ENCODE data around the gene TMC1. TPM values are rescaled to one million over a fixed set of nuclear protein-coding genes. Genes with fewer than 3 reads are reported as not detected.
"Not testable (repeated sequence)": the region's sequence is repeated elsewhere in the genome, so short reads cannot be mapped to it uniquely, and the experiment has no call there.

The TMC1 gene
- total RNA-seq, 1 experiment from 2014 or later = 0.36 TPM

DNA sequence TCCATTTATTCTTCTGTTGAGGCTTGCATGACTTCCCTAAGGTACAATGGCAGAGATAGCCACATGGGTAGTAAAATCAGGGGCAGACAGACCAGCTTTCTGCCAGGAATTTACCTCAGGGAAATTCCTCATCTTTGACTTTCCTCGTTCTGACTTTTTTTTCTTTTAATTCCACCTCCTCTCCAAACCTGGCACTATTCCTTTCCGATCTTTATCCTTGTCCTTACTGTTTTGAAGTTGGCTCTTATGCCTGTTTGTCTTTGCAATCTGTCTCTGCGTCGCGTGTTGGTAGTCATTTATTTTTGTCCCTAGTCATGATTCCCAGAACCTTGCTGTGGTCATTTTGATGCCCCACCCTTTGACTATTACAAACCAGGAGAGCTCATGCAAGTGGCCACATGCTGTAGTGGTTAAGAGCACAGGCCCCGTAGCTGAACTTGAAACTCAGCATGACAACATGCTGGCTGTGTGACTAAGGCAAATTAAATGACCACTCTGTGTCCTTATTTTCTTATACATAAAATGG lies 19.0 kb downstream of the TMC1 start:
- in situ Hi-C loops (cut with HindIII; ENCODE audit: low pct_unique_long_range_greater_than_20kb, low sequenced_read_pairs) (no loop called here), intact Hi-C loops (cut with micrococcal nuclease; ENCODE audit: unreplicated experiment) (no loop called here)
- no peaks in the 10 kb centered on the region for H3K36me3 ChIP-seq (ENCODE audit: control insufficient read depth, insufficient read depth, low read length)
- BruUV-seq (replicated peaks) = no TSS peak
- CTCF ChIA-PET = no interaction called here
- no peak overlapping the region for H3K4me3 ChIP-seq (ENCODE audit: low read depth in 2 of 2, low read length in 2 of 2)
- DNase-seq (ENCODE audit: low read depth, low spot score) (no peak), ATAC-seq (no peak)
- no peak for TF ChIP-seq SIN3A (IDR thresholded peaks at IDR 0.05; ENCODE audit: borderline replicate concordance, insufficient read depth, low read depth, low read length)
- no peak for TF ChIP-seq TCF7L2 (IDR thresholded peaks at IDR 0.05; ENCODE audit: low read depth, low read length)
- no peak for TF ChIP-seq POLR2AphosphoS5 (IDR thresholded peaks at IDR 0.05; ENCODE audit: low read depth, low read length)
- TF ChIP-seq, protein P1, sequence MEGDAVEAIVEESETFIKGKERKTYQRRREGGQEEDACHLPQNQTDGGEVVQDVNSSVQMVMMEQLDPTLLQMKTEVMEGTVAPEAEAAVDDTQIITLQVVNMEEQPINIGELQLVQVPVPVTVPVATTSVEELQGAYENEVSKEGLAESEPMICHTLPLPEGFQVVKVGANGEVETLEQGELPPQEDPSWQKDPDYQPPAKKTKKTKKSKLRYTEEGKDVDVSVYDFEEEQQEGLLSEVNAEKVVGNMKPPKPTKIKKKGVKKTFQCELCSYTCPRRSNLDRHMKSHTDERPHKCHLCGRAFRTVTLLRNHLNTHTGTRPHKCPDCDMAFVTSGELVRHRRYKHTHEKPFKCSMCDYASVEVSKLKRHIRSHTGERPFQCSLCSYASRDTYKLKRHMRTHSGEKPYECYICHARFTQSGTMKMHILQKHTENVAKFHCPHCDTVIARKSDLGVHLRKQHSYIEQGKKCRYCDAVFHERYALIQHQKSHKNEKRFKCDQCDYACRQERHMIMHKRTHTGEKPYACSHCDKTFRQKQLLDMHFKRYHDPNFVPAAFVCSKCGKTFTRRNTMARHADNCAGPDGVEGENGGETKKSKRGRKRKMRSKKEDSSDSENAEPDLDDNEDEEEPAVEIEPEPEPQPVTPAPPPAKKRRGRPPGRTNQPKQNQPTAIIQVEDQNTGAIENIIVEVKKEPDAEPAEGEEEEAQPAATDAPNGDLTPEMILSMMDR (IDR thresholded peaks at IDR 0.05) = no peak
- TF ChIP-seq REST (IDR thresholded peaks at IDR 0.05; ENCODE audit: insufficient read depth in 1 of 2, low read depth in 2 of 2, low read length in 1 of 2) = no peak
- POLR2A ChIA-PET = no interaction called here
- peak overlapping the region; percentile 68; the same call in 1 of the 2 replicates for H3K27ac ChIP-seq (ENCODE audit: low read length)
- no peaks in the 10 kb centered on the region for H3K27me3 ChIP-seq (ENCODE audit: control insufficient read depth, insufficient read depth, low read length)
- H3K4me1 ChIP-seq (ENCODE audit: control insufficient read depth, insufficient read depth, low read length) = no peaks in the 10 kb centered on the region; the same call in 1 of the 2 replicates
- no peaks in the 10 kb centered on the region for H3K9me3 ChIP-seq (ENCODE audit: control insufficient read depth, insufficient read depth, low read depth, low read length)

DNA sequence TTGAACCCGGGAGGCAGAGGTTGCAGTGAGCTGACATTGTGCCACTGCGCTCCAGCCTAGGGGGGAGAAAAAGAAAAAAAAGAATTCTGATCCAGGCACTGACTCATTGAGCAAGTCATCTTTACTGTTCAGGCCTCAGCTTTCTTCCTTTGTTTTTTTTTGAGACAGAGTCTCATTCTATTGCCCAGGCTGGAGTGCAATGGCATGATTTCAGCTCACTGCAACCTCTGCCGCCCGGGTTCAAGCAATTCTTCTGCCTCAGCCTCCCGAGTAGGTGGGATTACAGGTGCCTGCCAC lies 21.1 kb downstream of the TMC1 start:
- DNase-seq (ENCODE audit: low read depth, low spot score); CTCF ChIA-PET: not testable (repeated sequence)

DNA sequence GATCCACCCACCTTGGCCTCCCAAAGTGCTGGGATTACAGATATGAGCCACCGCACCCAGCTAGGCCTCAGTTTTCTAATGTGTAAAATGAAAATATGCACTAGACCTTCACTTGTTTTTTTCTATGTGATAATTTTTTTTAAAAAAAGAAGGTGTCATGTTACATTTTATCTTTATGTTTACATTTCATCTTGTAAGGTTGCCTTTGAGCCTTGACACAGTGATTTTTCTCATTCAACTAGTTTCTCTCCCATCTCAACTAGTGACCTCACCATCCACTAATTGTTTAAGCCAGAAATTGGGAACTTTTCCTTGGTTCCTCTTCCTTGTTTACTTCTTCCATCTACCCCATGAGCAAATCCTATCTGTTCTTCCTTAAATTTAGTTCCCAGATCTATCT lies 21.5 kb downstream of the TMC1 start:
- Histone ChIP-seq H3K9me3 (ENCODE audit: control insufficient read depth, insufficient read depth, low read depth, low read length) (no peaks in the 10 kb centered on the region), H3K36me3 (ENCODE audit: control insufficient read depth, insufficient read depth, low read length) (no peaks in the 10 kb centered on the region), H3K27me3 (ENCODE audit: control insufficient read depth, insufficient read depth, low read length) (no peaks in the 10 kb centered on the region), H3K27ac (ENCODE audit: low read length) (peak overlapping the region; percentile 54; the same call in 1 of the 2 replicates), H3K4me1 (ENCODE audit: control insufficient read depth, insufficient read depth, low read length) (no peaks in the 10 kb centered on the region; the same call in 1 of the 2 replicates), H3K4me3 (ENCODE audit: low read depth in 2 of 2, low read length in 2 of 2) (no peak overlapping the region)
- ATAC-seq (no peak), DNase-seq (ENCODE audit: low read depth, low spot score) (no peak)
- CTCF ChIA-PET = no interaction called here
- intact Hi-C loops (cut with micrococcal nuclease; ENCODE audit: unreplicated experiment) = no loop called here
- BruUV-seq (replicated peaks) = no TSS peak
- in situ Hi-C loops (cut with HindIII; ENCODE audit: low pct_unique_long_range_greater_than_20kb, low sequenced_read_pairs) = no loop called here
- POLR2A ChIA-PET = no interaction called here
- TF ChIP-seq, protein P1 (IDR thresholded peaks at IDR 0.05) = no peak
- TF ChIP-seq REST (IDR thresholded peaks at IDR 0.05; ENCODE audit: insufficient read depth in 1 of 2, low read depth in 2 of 2, low read length in 1 of 2) (no peak), POLR2AphosphoS5 (IDR thresholded peaks at IDR 0.05; ENCODE audit: low read depth, low read length) (no peak), TCF7L2 (IDR thresholded peaks at IDR 0.05; ENCODE audit: low read depth, low read length) (no peak)

More for the DNA sequence above, 21.1 kb downstream of the TMC1 start:
- BruUV-seq (replicated peaks); H3K27me3 ChIP-seq (ENCODE audit: control insufficient read depth, insufficient read depth, low read length); H3K36me3 ChIP-seq (ENCODE audit: control insufficient read depth, insufficient read depth, low read length); in situ Hi-C loops (cut with HindIII; ENCODE audit: low pct_unique_long_range_greater_than_20kb, low sequenced_read_pairs); H3K4me3 ChIP-seq (ENCODE audit: low read depth in 2 of 2, low read length in 2 of 2); H3K4me1 ChIP-seq (ENCODE audit: control insufficient read depth, insufficient read depth, low read length); H3K9me3 ChIP-seq (ENCODE audit: control insufficient read depth, insufficient read depth, low read depth, low read length); intact Hi-C loops (cut with micrococcal nuclease; ENCODE audit: unreplicated experiment); POLR2A ChIA-PET: not testable (repeated sequence)
- peak; percentile 51; the same call in 1 of the 2 replicates for ATAC-seq
- H3K27ac ChIP-seq (ENCODE audit: low read length) = peak overlapping the region; percentile 26; the same call in 1 of the 2 replicates

All from Panc1 (cell line).